K562 (cell line): Measurements from ENCODE around the gene GIMAP1. TPM values are rescaled to one million over a fixed set of nuclear protein-coding genes. Genes with fewer than 3 reads are reported as not detected.

Source experiments
- ATAC-seq: fragments of 200-7000 bp; cut with Tn5 transposase; 3 replicates; pipeline ENCODE4 v1.9.1; 2020; ENCODE audit warnings: moderate library complexity
- BruUV-seq: library from RNA; stranded (reverse); fragments of 400-500 nt; replicated peaks from 2 replicates; lab custom pipeline; 2021; lab: Mats Ljungman, UMichigan
- CTCF ChIA-PET: fragments of 300-600 bp; formaldehyde crosslinking; extraction: SDS; loops from one replicate; lab custom pipeline; 2021; ENCODE audit warnings: low intra/inter-chr PET ratio; lab: Yijun Ruan, JAX
- POLR2A ChIA-PET: fragments of 300-600, 350-650 bp; sonication (Branson Sonifier 250); formaldehyde crosslinking; extraction: SDS; loops from one replicate; lab custom pipeline; 2021; ENCODE audit warnings: antibody characterized with exemption, inconsistent platforms; lab: Yijun Ruan, JAX
- DNase-seq, 4 experiments: peaks; one replicate each; pipeline versions ENCODE4 v3.0.0 to v3.0.0-alpha.2; 2011 to 2018; ENCODE audit warnings: low spot score in 3 of 4, mixed read lengths in 3 of 4; ENCODE audit errors: extremely low read depth in 1 of 4
- FAIRE-seq: peaks from 2 replicates; lab custom pipeline; 2011; peaks lifted over from hg19 to GRCh38; lab: Jason Lieb, UNC
- H2AFZ ChIP-seq: 2 replicates; pipeline ENCODE4 v1.6.0; 2011; ENCODE audit warnings: low read depth, low read length, control low read depth, inconsistent platforms
- H3K27ac ChIP-seq: fragments of 200-600 bp; 3 replicates; pipeline ENCODE4 v1.8.0; 2011; ENCODE audit warnings: low read depth, mild to moderate bottlenecking, control low read depth, inconsistent platforms, low read length, moderate library complexity, mixed read lengths; ENCODE audit errors: extremely low read depth
- H3K27me3 ChIP-seq, 2 experiments: fragments of 300-600 bp in 1 of 2; 2 replicates in 1 of 2; 3 replicates in 1 of 2; pipeline versions ENCODE4 v1.6.0 to v1.8.0; 2011; ENCODE audit warnings: inconsistent platforms in 2 of 2, low read length in 2 of 2, mild to moderate bottlenecking in 1 of 2, mixed read lengths in 1 of 2, moderate library complexity in 1 of 2; ENCODE audit not compliant: control insufficient read depth in 2 of 2, insufficient read depth in 2 of 2
- H3K36me3 ChIP-seq: fragments of 300-600 bp; 3 replicates; pipeline ENCODE4 v1.8.0; 2011; ENCODE audit warnings: mild to moderate bottlenecking, low read length, inconsistent platforms; ENCODE audit not compliant: control insufficient read depth, insufficient read depth
- H3K4me1 ChIP-seq, 2 experiments: fragments of 200-600 bp in 1 of 2; replicated peaks in 1 of 2; 2 replicates in 1 of 2; 3 replicates in 1 of 2; pipeline versions ENCODE4 v1.5.1 to v1.8.0; 2011; ENCODE audit warnings: inconsistent platforms in 2 of 2, low read length in 2 of 2, mild to moderate bottlenecking in 1 of 2, mixed read lengths in 1 of 2, moderate library complexity in 1 of 2; ENCODE audit not compliant: control insufficient read depth in 2 of 2, insufficient read depth in 2 of 2
- H3K4me2 ChIP-seq: 2 replicates; pipeline ENCODE4 v1.6.1; 2011; ENCODE audit warnings: low read length, control low read depth, inconsistent platforms, mixed read lengths; ENCODE audit not compliant: insufficient read depth
- H3K4me3 ChIP-seq: fragments of 200-600 bp; sonication (generic), shearing (Covaris generic); 2 replicates; pipeline ENCODE4 v1.5.1; 2016; ENCODE audit warnings: control low read depth, inconsistent platforms
- H3K79me2 ChIP-seq: fragments of 200-600 bp; 3 replicates; pipeline ENCODE4 v1.8.0; 2011; ENCODE audit warnings: low read length, inconsistent platforms; ENCODE audit not compliant: control insufficient read depth, insufficient read depth
- H3K9ac ChIP-seq, 2 experiments: 2 replicates each; pipeline versions ENCODE4 v1.6.0 to v1.6.1; 2011; ENCODE audit warnings: low read depth in 2 of 2, low read length in 2 of 2, control low read depth in 1 of 2, inconsistent platforms in 1 of 2, mild to moderate bottlenecking in 1 of 2, mixed read lengths in 1 of 2; ENCODE audit not compliant: insufficient read depth in 1 of 2
- H3K9me1 ChIP-seq: one replicate; pipeline ENCODE4 v1.6.0; 2011; ENCODE audit warnings: inconsistent platforms, mild to moderate bottlenecking, low read length, moderate library complexity; ENCODE audit not compliant: control insufficient read depth, insufficient read depth
- H3K9me3 ChIP-seq: replicated peaks from 2 replicates; pipeline ENCODE4 v1.5.1; 2011; ENCODE audit warnings: low read depth, low read length, inconsistent platforms; ENCODE audit not compliant: control insufficient read depth, insufficient read depth
- H4K20me1 ChIP-seq: replicated peaks from 2 replicates; pipeline ENCODE4 v1.6.1; 2011; ENCODE audit warnings: low read length, inconsistent platforms, mixed read lengths; ENCODE audit not compliant: control insufficient read depth, insufficient read depth
- ETV1 ChIP-seq: fragments of 450-650 bp; conservative IDR thresholded peaks from 2 replicates; pipeline ENCODE4 v1.6.1; 2016; ENCODE audit warnings: missing genetic modification characterization, control low read depth, low read depth, missing compliant biosample characterization
- HSF4 ChIP-seq: fragments of 250-450 bp; sonication (Bioruptor Pico); IDR thresholded peaks from 2 replicates; pipeline ENCODE4 v2.1.2; 2022; ENCODE audit warnings: mild to moderate bottlenecking, moderate library complexity, borderline replicate concordance
- KHSRP ChIP-seq: fragments of 450-650 bp; IDR thresholded peaks from 2 replicates; pipeline ENCODE4 v1.6.1; 2017
- KLF10 ChIP-seq: fragments of 250-450 bp; sonication (Bioruptor Pico); IDR thresholded peaks from 2 replicates; pipeline ENCODE4 v1.6.1; 2021; ENCODE audit warnings: matching md5 sums
- KLF13 ChIP-seq: fragments of 450-650 bp; IDR thresholded peaks from 2 replicates; pipeline ENCODE4 v1.6.1; 2016; ENCODE audit warnings: missing genetic modification characterization, low read depth, mild to moderate bottlenecking, missing compliant biosample characterization, moderate library complexity, borderline replicate concordance
- NFE2 ChIP-seq: IDR thresholded peaks from 2 replicates; pipeline ENCODE4 v1.6.1; 2014; ENCODE audit warnings: antibody characterized with exemption, low read depth
- STAT5B ChIP-seq: fragments of 250-450 bp; sonication (Bioruptor Pico); IDR thresholded peaks from 2 replicates; pipeline ENCODE4 v1.8.0; 2021; ENCODE audit warnings: mild to moderate bottlenecking, inconsistent platforms
- TAF7 ChIP-seq: fragments of 450-650 bp; IDR thresholded peaks from 2 replicates; pipeline ENCODE4 v1.6.1; 2016; ENCODE audit warnings: missing genetic modification characterization, missing compliant biosample characterization
- ZC3H8 ChIP-seq: fragments of 450-650 bp; IDR thresholded peaks from 2 replicates; pipeline ENCODE4 v1.6.1; 2017
- ZEB2 ChIP-seq: fragments of 450-650 bp; IDR thresholded peaks from 2 replicates; pipeline ENCODE4 v1.6.1; 2016
- ZFP1 ChIP-seq: fragments of 450-650 bp; formaldehyde crosslinking; IDR thresholded peaks from 2 replicates; pipeline ENCODE4 v1.4.0; 2020; ENCODE audit warnings: mild to moderate bottlenecking, mixed read lengths
- ZNF217 ChIP-seq: sonication (generic); formaldehyde crosslinking; IDR thresholded peaks from 2 replicates; pipeline ENCODE4 v1.8.0; 2022; ENCODE audit warnings: mild to moderate bottlenecking, missing genetic modification reagents
- ZNF583 ChIP-seq: fragments of 250-450 bp; sonication (Bioruptor Pico); IDR thresholded peaks from 2 replicates; pipeline ENCODE4 v1.4.0; 2020
- ZNF584 ChIP-seq: fragments of 200-800 bp; sonication (Bioruptor generic); IDR thresholded peaks from 2 replicates; pipeline ENCODE4 v1.6.1; 2016; ENCODE audit warnings: low read depth, mild to moderate bottlenecking, missing genetic modification characterization, missing compliant biosample characterization
- WGBS: fragments of 100-300 bp; shearing (Covaris generic); methylation state at CpG from one replicate; pipeline ENCODE4 v1.1.6; 2016; ENCODE audit warnings: low coverage, mixed read lengths; ENCODE audit not compliant: insufficient coverage; ENCODE audit errors: missing lambda C conversion rate; 5-methylcytosine and 5-hydroxymethylcytosine counted together
- in situ Hi-C: fragments of 300-500 bp; cut with MboI; formaldehyde crosslinking; loops from 4 replicates; pipeline ENCODE4 v1.15.0; 2018; ENCODE audit warnings: inconsistent platforms, mixed read lengths
- intact Hi-C: fragments of 100-400 bp; cut with micrococcal nuclease; formaldehyde crosslinking; loops from 2 replicates; pipeline ENCODE4 v1.14.2; 2022
- polyA plus RNA-seq, 8 experiments: library from polyadenylated mRNA; depleted of rRNA in 4 of 8; stranded (reverse) in 5 of 8; unstranded in 3 of 8; fragments of >200 nt; fragmentation: Nextera tagmentation in 2 of 8; fragmentation: Illumina TruSeq in 1 of 8; extraction: Ambion mirVana in 2 of 8; extraction: Trizol in 1 of 8; gene quantifications; 2 replicates each; pipeline versions ENCODE4 v1.2.1 to v1.2.3, GENCODE V29; 2011 to 2014; ENCODE audit warnings: inconsistent platforms in 1 of 8, missing spikeins in 1 of 8
- total RNA-seq, 7 experiments: library from RNA; depleted of rRNA in 6 of 7; stranded (reverse); fragments of >200 nt in 6 of 7; fragmentation: Illumina TruSeq in 2 of 7; extraction: Trizol in 2 of 7; gene quantifications; 2 replicates each; pipeline versions ENCODE4 v1.2.1 to v1.2.3, GENCODE V29; 2011 to 2021; ENCODE audit warnings: low replicate concordance in 1 of 7
- TF ChIP-seq, protein P1 (sequence below): fragments of 250-450 bp; sonication (Bioruptor Pico); IDR thresholded peaks from 2 replicates; pipeline ENCODE4 v1.6.1; 2021; ENCODE audit warnings: mild to moderate bottlenecking
- TF ChIP-seq, protein P2 (sequence below): fragments of 250-450 bp; sonication (Bioruptor Pico); IDR thresholded peaks from 2 replicates; pipeline ENCODE4 v1.5.0; 2022; ENCODE audit warnings: mild to moderate bottlenecking

The GIMAP1 gene
- total and polyA plus RNA-seq, 9 of the 15 experiments (the other 6 are each of a cell fraction or from before 2014, with no cell fraction given), result 0.04 to 0.13 TPM; not detected in 7

DNA sequence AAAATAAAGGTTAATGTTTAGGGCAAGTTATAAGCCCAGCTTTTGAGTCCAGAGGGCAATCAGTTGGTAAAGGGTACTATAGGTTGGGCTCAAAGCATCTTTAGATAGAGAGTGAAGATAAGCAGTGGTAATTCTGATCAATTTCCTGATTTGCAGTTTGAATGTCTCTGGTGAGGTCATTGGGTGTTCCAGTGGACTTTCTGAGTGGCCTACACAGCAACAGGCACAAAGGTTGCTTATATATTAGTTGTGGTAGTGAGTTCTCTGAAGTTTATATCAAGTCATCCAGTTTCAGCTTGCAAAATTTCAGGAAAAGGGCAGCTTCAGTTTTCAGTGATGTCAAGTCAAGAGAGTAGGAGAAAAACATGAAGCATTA is 49.9 kb downstream of the GIMAP1 start:
- H3K79me2 ChIP-seq, result no peaks in the 10 kb centered on the region
- no peaks in the 10 kb centered on the region for H3K36me3 ChIP-seq
- TF ChIP-seq KLF13 (no peak), HSF4 (CRISPR knock-in tag) (no peak), ZNF583 (no peak), NFE2 (no peak), TAF7 (tag) (no peak), ZNF217 (CRISPR knock-in tag) (no peak), ZEB2 (no peak)
- TF ChIP-seq, all 486 proteins: peak for 0
- DNase-seq, result no peak
- intact Hi-C loops, result no loop called here
- Histone ChIP-seq H2AFZ (no peak overlapping the region), H3K27me3 (peaks cover 4 to 8% of the 10 kb centered on the region in 2 experiments; a peak in 3 of 5 replicates), H3K9ac (no peak overlapping the region), H3K9me1 (no peaks in the 10 kb centered on the region), H3K9me3 (no peaks in the 10 kb centered on the region), H4K20me1 (no peaks in the 10 kb centered on the region), H3K4me3 (no peak overlapping the region), H3K4me2 (no peak overlapping the region), H3K4me1 (no peaks in the 10 kb centered on the region), H3K27ac (no peak overlapping the region)
- ChIA-PET CTCF (no interaction called here), POLR2A (interaction anchor here (0.6 kb wide), 1 partner anchor 147 kb away, joined by 4 read pairs; no protein-coding TSS in a partner anchor)
- ATAC-seq, result no peak
- no TSS peak for BruUV-seq
- in situ Hi-C loops, result loop anchor here (25.0 kb wide), 1 partner anchor 479 kb away; no protein-coding TSS in a partner anchor
- no peak for FAIRE-seq

DNA sequence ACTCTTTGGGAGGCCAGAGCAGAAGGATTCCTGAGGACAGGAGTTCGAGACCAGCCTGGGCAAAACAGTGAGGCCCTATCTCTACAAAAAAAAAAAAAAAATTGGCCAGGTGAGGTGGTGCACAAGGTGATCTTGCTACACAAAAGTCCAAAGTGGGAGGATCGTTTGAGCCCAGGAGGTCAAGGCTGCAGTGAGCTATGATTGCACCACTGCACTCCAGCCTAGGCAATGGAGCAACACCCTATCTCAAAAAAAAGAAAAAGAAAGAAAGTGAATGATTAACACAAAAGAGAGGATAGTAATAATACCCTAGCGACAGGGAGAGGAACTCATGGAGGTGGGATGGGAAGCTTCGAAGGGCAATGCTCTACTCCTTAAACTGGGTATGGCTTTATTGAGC is 53.4 kb downstream of the GIMAP1 start:
- FAIRE-seq (no peak), DNase-seq (no peak), ATAC-seq (no peak)
- WGBS, result 0% methylated on average over 4 of the region's 4 CpGs
- CTCF ChIA-PET, result no interaction called here
- TF ChIP-seq ZC3H8, result no peak
- TF ChIP-seq ETV1 (tag), result no peak
- TF ChIP-seq, protein P1, sequence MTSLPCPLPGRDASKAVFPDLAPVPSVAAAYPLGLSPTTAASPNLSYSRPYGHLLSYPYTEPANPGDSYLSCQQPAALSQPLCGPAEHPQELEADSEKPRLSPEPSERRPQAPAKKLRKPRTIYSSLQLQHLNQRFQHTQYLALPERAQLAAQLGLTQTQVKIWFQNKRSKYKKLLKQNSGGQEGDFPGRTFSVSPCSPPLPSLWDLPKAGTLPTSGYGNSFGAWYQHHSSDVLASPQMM (CRISPR knock-in tag), result no peak
- TF ChIP-seq KHSRP, result no peak
- TF ChIP-seq ZNF584 (CRISPR knock-in tag), result no peak
- no peak for TF ChIP-seq STAT5B (CRISPR knock-in tag)
- TF ChIP-seq, protein P2, sequence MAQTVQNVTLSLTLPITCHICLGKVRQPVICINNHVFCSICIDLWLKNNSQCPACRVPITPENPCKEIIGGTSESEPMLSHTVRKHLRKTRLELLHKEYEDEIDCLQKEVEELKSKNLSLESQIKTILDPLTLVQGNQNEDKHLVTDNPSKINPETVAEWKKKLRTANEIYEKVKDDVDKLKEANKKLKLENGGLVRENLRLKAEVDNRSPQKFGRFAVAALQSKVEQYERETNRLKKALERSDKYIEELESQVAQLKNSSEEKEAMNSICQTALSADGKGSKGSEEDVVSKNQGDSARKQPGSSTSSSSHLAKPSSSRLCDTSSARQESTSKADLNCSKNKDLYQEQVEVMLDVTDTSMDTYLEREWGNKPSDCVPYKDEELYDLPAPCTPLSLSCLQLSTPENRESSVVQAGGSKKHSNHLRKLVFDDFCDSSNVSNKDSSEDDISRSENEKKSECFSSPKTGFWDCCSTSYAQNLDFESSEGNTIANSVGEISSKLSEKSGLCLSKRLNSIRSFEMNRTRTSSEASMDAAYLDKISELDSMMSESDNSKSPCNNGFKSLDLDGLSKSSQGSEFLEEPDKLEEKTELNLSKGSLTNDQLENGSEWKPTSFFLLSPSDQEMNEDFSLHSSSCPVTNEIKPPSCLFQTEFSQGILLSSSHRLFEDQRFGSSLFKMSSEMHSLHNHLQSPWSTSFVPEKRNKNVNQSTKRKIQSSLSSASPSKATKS (CRISPR knock-in tag), result no peak
- no peak for TF ChIP-seq ZFP1 (CRISPR knock-in tag)
- TF ChIP-seq KLF10 (CRISPR knock-in tag), result no peak
- no peaks in the 10 kb centered on the region for H3K9me3 ChIP-seq
- H3K36me3 ChIP-seq, result no peaks in the 10 kb centered on the region
- in situ Hi-C loops, result loop anchor here (25.0 kb wide), 1 partner anchor 482 kb away; no protein-coding TSS in a partner anchor
- H3K79me2 ChIP-seq, result no peaks in the 10 kb centered on the region
- no peaks in the 10 kb centered on the region for H3K4me1 ChIP-seq
- POLR2A ChIA-PET, result interaction anchor here (0.8 kb wide), 1 partner anchor 22 kb away, joined by 3 read pairs; no protein-coding TSS in a partner anchor
- intact Hi-C loops, result no loop called here
- no peak overlapping the region for H2AFZ ChIP-seq
- peaks cover 4 to 8% of the 10 kb centered on the region in 2 experiments; a peak in 3 of 5 replicates for H3K27me3 ChIP-seq
- H3K27ac ChIP-seq, result no peak overlapping the region
- H3K4me2 ChIP-seq, result no peak overlapping the region
- no peak overlapping the region for H3K9ac ChIP-seq
- BruUV-seq, result no TSS peak
- H3K9me1 ChIP-seq, result no peaks in the 10 kb centered on the region
- H4K20me1 ChIP-seq, result no peaks in the 10 kb centered on the region
- no peak overlapping the region for H3K4me3 ChIP-seq
